ENCODE data around the gene STOML2. TPM values are rescaled to one million over a fixed set of nuclear protein-coding genes. Genes with fewer than 3 reads are reported as not detected.

The STOML2 gene
- total and polyA plus RNA-seq, 7 experiments from 2014 or later: 34.7 to 126 (median 46.1) TPM

DNA sequence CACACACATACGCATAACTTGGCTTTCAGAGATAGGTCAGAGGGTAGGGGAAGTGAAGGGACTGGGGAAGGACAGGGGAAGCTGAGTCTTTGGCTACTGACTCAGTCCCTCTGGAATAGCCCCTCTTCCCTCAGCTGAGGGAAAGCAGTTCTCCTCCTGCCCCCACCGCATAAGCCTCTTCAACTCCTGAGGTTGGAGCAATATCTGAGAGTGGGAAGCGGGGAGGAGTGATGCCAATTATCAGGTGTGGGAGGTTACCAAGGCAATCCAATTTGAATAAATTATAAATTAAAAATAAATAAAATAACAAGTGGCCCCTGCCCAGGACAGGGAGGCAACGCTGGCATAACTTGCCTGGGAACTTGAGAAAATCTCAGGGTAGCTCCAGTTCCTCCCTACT is 1.7 kb upstream of the STOML2 start:
- Histone ChIP-seq H3K4me3 (ENCODE audit: low read length) (no peak overlapping the region), H3K4me1 (ENCODE audit: control insufficient read depth in 2 of 2, insufficient read depth in 2 of 2, low read length in 2 of 2) (peaks cover 12 to 18% of the 10 kb centered on the region in 2 donors), H3K9me3 (ENCODE audit: control insufficient read depth in 2 of 3, low read length in 3 of 3) (no peaks in the 10 kb centered on the region), H3K27me3 (ENCODE audit: control insufficient read depth in 2 of 2, insufficient read depth in 2 of 2, low read length in 2 of 2) (no peaks in the 10 kb centered on the region), H3K36me3 (ENCODE audit: control insufficient read depth in 2 of 3, insufficient read depth in 3 of 3, low read length in 3 of 3) (peaks cover 4 to 41% (median 6%) of the 10 kb centered on the region in 3 experiments), H3K27ac (ENCODE audit: low read depth, low read length) (no peak overlapping the region)
- Mint-ChIP-seq H3K27me3 (no peaks in the 10 kb centered on the region), H3K4me1 (peaks cover 18 to 38% (median 36%) of the 10 kb centered on the region in 7 donors), H3K27ac (peak overlapping the region in 1 of 9 donors; percentile 98), H3K4me3 (no peak overlapping the region), H3K9me3 (no peaks in the 10 kb centered on the region), H3K36me3 (peaks cover 2 to 39% (median 13%) of the 10 kb centered on the region in 5 donors)
- ChIA-PET POLR2A (interaction anchor here (2.3 to 3.5 kb wide), 5 partner anchors 8 to 33 kb away, joined by 9 to 32 read pairs (median 15); partner anchors contain the start of genes ATOSB, FANCG, PIGO and VCP), CTCF (interaction anchor here (1.0 kb wide), 1 partner anchor 8 kb away, joined by 3 read pairs; the partner anchor contains the start of gene PIGO)
- ATAC-seq (no peak), DNase-seq (no peak)
- intact Hi-C loops (cut with micrococcal nuclease): loop anchor here in 1 of 2 donors (5.0 kb wide), 2 partner anchors 437 to 1663 kb away; a partner anchor contains a TSS

DNA sequence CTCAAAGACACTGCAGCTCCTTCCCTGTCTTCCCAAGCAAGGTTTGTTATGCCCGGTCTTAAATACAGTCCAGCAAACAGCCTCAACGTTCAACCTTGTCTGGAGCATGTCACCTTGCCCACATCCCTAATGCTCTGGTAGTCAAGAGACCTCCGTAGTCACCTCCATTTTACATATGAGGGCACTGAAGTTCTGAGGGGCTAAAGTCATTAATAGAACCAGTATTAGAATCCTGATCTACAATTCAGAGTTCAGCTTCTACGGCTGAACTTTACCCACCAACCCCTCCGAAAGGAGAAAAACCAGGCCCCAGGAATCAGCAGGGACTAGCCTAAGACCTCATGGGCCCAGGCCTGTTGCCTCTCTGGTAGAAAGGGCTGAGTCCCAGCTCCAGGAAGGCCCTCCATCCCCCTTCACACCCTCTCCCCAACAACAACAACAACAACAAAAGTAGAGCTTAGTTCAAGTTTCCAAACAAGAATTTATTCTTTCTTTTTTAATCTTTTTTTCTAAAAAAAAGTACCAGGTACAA is 795 bp upstream of the STOML2 start:
- Mint-ChIP-seq H3K36me3 (peaks cover 3 to 38% (median 15%) of the 10 kb centered on the region in 5 donors), H3K9me3 (no peaks in the 10 kb centered on the region), H3K4me1 (peaks cover 18 to 36% (median 33%) of the 10 kb centered on the region in 7 donors), H3K27me3 (no peaks in the 10 kb centered on the region), H3K27ac (peak overlapping the region; percentile 92 to 99 (median 96)), H3K4me3 (peak overlapping the region; percentile 88 to 98 (median 92))
- no peaks in the 10 kb centered on the region for H3K27me3 ChIP-seq (ENCODE audit: control insufficient read depth in 2 of 2, insufficient read depth in 2 of 2, low read length in 2 of 2)
- no peaks in the 10 kb centered on the region for H3K9me3 ChIP-seq (ENCODE audit: control insufficient read depth in 2 of 3, low read length in 3 of 3)
- ATAC-seq (no peak), DNase-seq (no peak)
- intact Hi-C loops (cut with micrococcal nuclease): loop anchor here (1.0 to 5.0 kb wide), 8 partner anchors 8 to 1664 kb away; partner anchors contain the start of genes CREB3 (in 1 of the 2), TESK1 (in 1 of the 2), TLN1 (in 1 of the 2) and VCP (in 1 of the 2)
- H3K36me3 ChIP-seq (ENCODE audit: control insufficient read depth in 2 of 3, insufficient read depth in 3 of 3, low read length in 3 of 3): peaks cover 4 to 45% (median 9%) of the 10 kb centered on the region in 3 experiments
- H3K4me3 ChIP-seq (ENCODE audit: low read length): peak overlapping the region; percentile 92
- H3K27ac ChIP-seq (ENCODE audit: low read depth, low read length): peak overlapping the region; percentile 81
- CTCF ChIA-PET: interaction anchor here (0.6 to 3.0 kb wide), 6 partner anchors 8 to 204 kb away, joined by 3 to 14 read pairs (median 5); partner anchors contain the start of gene ATOSB
- H3K4me1 ChIP-seq (ENCODE audit: control insufficient read depth in 2 of 2, insufficient read depth in 2 of 2, low read length in 2 of 2): peaks cover 12 to 18% of the 10 kb centered on the region in 2 donors
- POLR2A ChIA-PET: interaction anchor here (1.2 to 3.5 kb wide), 7 partner anchors 8 to 32 kb away, joined by 3 to 32 read pairs (median 15); partner anchors contain the start of genes ATOSB, FANCG and VCP

DNA sequence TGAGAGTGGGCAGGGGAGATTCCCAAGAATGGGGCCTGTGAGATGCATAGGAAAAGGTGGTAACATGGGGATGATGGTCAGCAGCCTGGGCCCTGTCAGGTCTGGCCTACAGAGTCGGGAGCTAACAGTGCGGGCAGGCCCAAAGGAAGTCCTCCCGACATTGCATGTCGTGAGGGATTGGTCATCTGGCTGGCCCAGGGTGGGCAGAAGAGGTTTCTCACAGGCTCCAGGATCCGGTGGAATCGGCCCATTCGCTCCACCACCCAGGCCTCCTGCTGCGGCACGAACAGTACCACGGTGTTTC is 514 bp downstream of the STOML2 start:
- no peaks in the 10 kb centered on the region for H3K9me3 Mint-ChIP-seq
- no peaks in the 10 kb centered on the region for H3K27me3 ChIP-seq (ENCODE audit: control insufficient read depth in 2 of 2, insufficient read depth in 2 of 2, low read length in 2 of 2)
- ChIA-PET POLR2A (interaction anchor here (0.9 to 3.5 kb wide), 7 partner anchors 9 to 502 kb away, joined by 3 to 32 read pairs (median 15); partner anchors contain the start of genes ATOSB, FANCG and VCP), CTCF (interaction anchor here (0.6 to 3.0 kb wide), 4 partner anchors 9 to 203 kb away, joined by 3 to 14 read pairs (median 5); partner anchors contain the start of gene ATOSB)
- H3K9me3 ChIP-seq (ENCODE audit: control insufficient read depth in 2 of 3, low read length in 3 of 3): no peaks in the 10 kb centered on the region
- intact Hi-C loops (cut with micrococcal nuclease): loop anchor here (2.0 to 5.0 kb wide), 3 partner anchors 435 to 1665 kb away; partner anchors contain the start of gene TESK1 (in 1 of the 2)
- peak overlapping the region; percentile 88 to 98 (median 92) for H3K4me3 Mint-ChIP-seq
- peak overlapping the region; percentile 92 for H3K4me3 ChIP-seq (ENCODE audit: low read length)
- H3K27me3 Mint-ChIP-seq: no peaks in the 10 kb centered on the region
- DNase-seq: no peak
- peak overlapping the region; percentile 92 to 99 (median 96) for H3K27ac Mint-ChIP-seq
- peaks cover 4 to 36% (median 9%) of the 10 kb centered on the region in 3 experiments for H3K36me3 ChIP-seq (ENCODE audit: control insufficient read depth in 2 of 3, insufficient read depth in 3 of 3, low read length in 3 of 3)
- H3K36me3 Mint-ChIP-seq: peaks cover 3 to 34% (median 15%) of the 10 kb centered on the region in 5 donors
- ATAC-seq: no peak
- peak overlapping the region; percentile 81 for H3K27ac ChIP-seq (ENCODE audit: low read depth, low read length)
- peaks cover 18 to 42% (median 37%) of the 10 kb centered on the region in 7 donors for H3K4me1 Mint-ChIP-seq
- peaks cover 12 to 18% of the 10 kb centered on the region in 2 donors for H3K4me1 ChIP-seq (ENCODE audit: control insufficient read depth in 2 of 2, insufficient read depth in 2 of 2, low read length in 2 of 2)

DNA sequence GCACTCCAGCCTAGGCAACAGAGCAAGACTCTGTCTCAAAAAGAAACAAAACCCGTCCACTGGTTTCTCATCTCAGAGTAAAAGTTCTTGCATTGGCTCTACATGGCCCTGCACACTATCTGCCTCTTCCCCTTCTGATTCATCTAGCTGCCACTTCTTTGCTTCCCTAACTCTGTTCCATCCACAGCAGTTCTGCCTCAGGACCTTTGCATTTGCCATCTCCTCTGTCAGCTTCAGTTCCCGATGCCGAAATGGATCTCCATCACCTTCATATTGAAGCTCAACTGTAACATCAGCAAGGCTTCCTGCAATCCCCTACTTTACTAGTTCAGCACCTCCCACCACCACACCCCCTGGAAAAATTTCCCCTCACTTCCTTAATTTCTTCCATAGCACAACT is 5.4 kb downstream of the STOML2 start:
- H3K27me3 ChIP-seq (ENCODE audit: control insufficient read depth in 2 of 2, insufficient read depth in 2 of 2, low read length in 2 of 2): no peaks in the 10 kb centered on the region
- no peak overlapping the region for H3K27ac ChIP-seq (ENCODE audit: low read depth, low read length)
- intact Hi-C loops (cut with micrococcal nuclease): loop anchor here in 1 of 2 donors (2.0 kb wide), 1 partner anchor 337 kb away; no protein-coding TSS in a partner anchor
- ATAC-seq (no peak), DNase-seq (no peak)
- peaks cover 16 to 23% of the 10 kb centered on the region in 2 donors for H3K4me1 ChIP-seq (ENCODE audit: control insufficient read depth in 2 of 2, insufficient read depth in 2 of 2, low read length in 2 of 2)
- H3K9me3 ChIP-seq (ENCODE audit: control insufficient read depth in 2 of 3, low read length in 3 of 3): no peaks in the 10 kb centered on the region
- Mint-ChIP-seq H3K4me3 (peak overlapping the region in 7 of 10 donors; percentile 14 to 67 (median 50)), H3K36me3 (peaks cover 0 to 32% (median 8%) of the 10 kb centered on the region in 5 donors), H3K9me3 (no peaks in the 10 kb centered on the region), H3K27ac (peak overlapping the region in 7 of 9 donors; percentile 37 to 84 (median 75)), H3K27me3 (no peaks in the 10 kb centered on the region), H3K4me1 (peaks cover 30 to 59% (median 51%) of the 10 kb centered on the region in 7 donors)
- ChIA-PET CTCF (interaction anchor here (0.6 to 3.9 kb wide), 6 partner anchors 11 to 910 kb away, joined by 3 to 19 read pairs (median 4); partner anchors contain the start of gene FANCG), POLR2A (interaction anchor here (0.7 to 11.3 kb wide), 4 partner anchors 8 to 25 kb away, joined by 3 to 88 read pairs (median 8); partner anchors contain the start of genes FANCG and VCP)
- no peak overlapping the region for H3K4me3 ChIP-seq (ENCODE audit: low read length)
- H3K36me3 ChIP-seq (ENCODE audit: control insufficient read depth in 2 of 3, insufficient read depth in 3 of 3, low read length in 3 of 3): peaks cover 4 to 46% (median 13%) of the 10 kb centered on the region in 3 experiments

DNA sequence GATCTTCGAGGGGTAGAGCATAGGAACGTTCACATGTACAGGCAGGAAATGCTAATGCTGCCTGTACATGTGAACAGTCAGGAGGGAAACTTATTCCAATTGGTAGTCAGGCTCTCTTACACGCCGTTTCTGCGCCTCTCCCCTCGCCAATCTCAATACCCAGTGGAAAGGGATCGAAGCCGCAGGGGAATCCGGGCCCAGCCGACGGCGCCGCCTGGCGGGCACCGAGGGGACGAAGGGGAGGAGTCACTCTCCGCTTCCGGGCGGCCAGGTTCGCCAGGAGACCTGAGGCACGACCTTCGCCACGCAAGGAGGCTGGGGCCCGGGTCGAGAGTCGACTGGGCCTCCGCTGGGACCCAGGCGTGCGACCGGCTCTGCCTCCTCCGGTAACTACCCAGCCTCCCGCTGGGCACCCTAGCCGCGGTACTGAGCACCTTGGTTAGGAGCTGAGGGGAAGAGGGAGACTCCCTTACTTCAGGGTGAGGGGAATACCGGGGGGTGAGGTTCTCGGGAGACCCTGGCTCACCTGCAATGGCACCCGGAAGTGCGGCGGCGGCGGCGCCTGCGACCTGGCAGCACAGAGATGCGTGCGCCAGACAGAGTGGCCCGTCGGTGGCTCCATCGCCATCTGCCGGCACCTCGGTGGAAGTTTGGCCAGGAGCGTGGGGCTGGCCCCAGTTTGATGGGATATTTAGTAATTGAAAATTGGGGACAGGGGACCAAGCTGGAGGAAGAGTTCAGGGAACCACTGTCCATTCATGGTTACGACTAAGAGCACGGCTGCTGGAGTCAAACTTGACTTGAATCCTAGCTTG is 6.7 kb downstream of the STOML2 start, which contains the start of gene PIGO:
Gene PIGO (minus strand): TSS at position 557 of the 815 bp plus-strand sequence. CDS start 1,026 bp downstream, outside the sequence.
- Mint-ChIP-seq H3K27me3 (no peaks in the 10 kb centered on the region), H3K4me3 (peak within 1 kb of the TSS; percentile 81 to 90 (median 86)), H3K9me3 (no peaks in the 10 kb centered on the region), H3K4me1 (peaks cover 25 to 50% (median 38%) of the 10 kb centered on the region in 7 donors), H3K36me3 (peaks cover 0 to 39% (median 8%) of the 10 kb centered on the region in 5 donors), H3K27ac (peak within 1 kb of the TSS; percentile 77 to 96 (median 94))
- Histone ChIP-seq H3K9me3 (ENCODE audit: control insufficient read depth in 2 of 3, low read length in 3 of 3) (no peaks in the 10 kb centered on the region), H3K4me3 (ENCODE audit: low read length) (peak within 1 kb of the TSS; percentile 97), H3K27me3 (ENCODE audit: control insufficient read depth in 2 of 2, insufficient read depth in 2 of 2, low read length in 2 of 2) (no peaks in the 10 kb centered on the region), H3K36me3 (ENCODE audit: control insufficient read depth in 2 of 3, insufficient read depth in 3 of 3, low read length in 3 of 3) (peaks cover 4 to 56% (median 16%) of the 10 kb centered on the region in 3 experiments), H3K4me1 (ENCODE audit: control insufficient read depth in 2 of 2, insufficient read depth in 2 of 2, low read length in 2 of 2) (peaks cover 8 to 11% of the 10 kb centered on the region in 2 donors), H3K27ac (ENCODE audit: low read depth, low read length) (peak within 1 kb of the TSS; percentile 99)
- DNase-seq (peak; percentile 85 to 94 (median 92)), ATAC-seq (peak; percentile 96)
- ChIA-PET CTCF (interaction anchor here (1.0 to 3.9 kb wide), 9 partner anchors 9 to 197 kb away, joined by 3 to 19 read pairs (median 4); partner anchors contain the start of genes ATOSB, FANCG and VCP), POLR2A (interaction anchor here (0.6 to 11.3 kb wide), 13 partner anchors 9 to 197 kb away, joined by 3 to 88 read pairs (median 4); partner anchors contain the start of genes FANCG, UNC13B and VCP)
- intact Hi-C loops (cut with micrococcal nuclease): loop anchor here (1.0 to 2.0 kb wide), 9 partner anchors 15 to 636 kb away; partner anchors contain the start of genes DNAJB5 (in 2 of the 2), VCP (in 2 of the 2), CREB3 (in 1 of the 2) and TLN1 (in 1 of the 2)

Data from naive thymus-derived CD4-positive, alpha-beta T cell (primary cell).